Neural crest cell (in vitro differentiated cells): ENCODE measurements around the gene OCSTAMP. TPM values are rescaled to one million over a fixed set of nuclear protein-coding genes. Genes with fewer than 3 reads are reported as not detected.

ENCODE experiments used
- DNase-seq: peaks from one replicate; pipeline ENCODE4 v3.0.0; 2021; ENCODE audit warnings: low read depth, mixed read lengths, low spot score
- H3K27ac Mint-ChIP-seq: one replicate; pipeline ENCODE4 v1.8.0; 2021; ENCODE audit warnings: mild to moderate bottlenecking, mixed read lengths; ENCODE audit not compliant: unreplicated experiment
- H3K27me3 Mint-ChIP-seq: 2 replicates; pipeline ENCODE4 v1.8.0; 2021; ENCODE audit warnings: low read depth, mild to moderate bottlenecking, mixed read lengths
- H3K36me3 Mint-ChIP-seq: 2 replicates; pipeline ENCODE4 v1.8.0; 2021; ENCODE audit warnings: low read depth, mild to moderate bottlenecking, mixed read lengths
- H3K4me1 Mint-ChIP-seq: 2 replicates; pipeline ENCODE4 v1.8.0; 2021; ENCODE audit warnings: mixed read lengths
- H3K4me3 Mint-ChIP-seq: one replicate; pipeline ENCODE4 v1.8.0; 2021; ENCODE audit warnings: mild to moderate bottlenecking, mixed read lengths
- H3K9me3 Mint-ChIP-seq: 2 replicates; pipeline ENCODE4 v1.8.0; 2021; ENCODE audit warnings: mixed read lengths
- total RNA-seq: library from RNA; stranded (reverse); gene quantifications from 2 replicates; pipeline ENCODE4 v1.2.1, GENCODE V29; 2021
- TF ChIP-seq, protein P1 (sequence below): fragments of 200-600 bp; sonication (generic); conservative IDR thresholded peaks from 2 replicates; pipeline ENCODE4 v1.5.0; 2021; ENCODE audit warnings: antibody characterized with exemption, mild to moderate bottlenecking

OCSTAMP gene
- total RNA-seq, 1 donor from 2014 or later = 0.26 TPM

DNA sequence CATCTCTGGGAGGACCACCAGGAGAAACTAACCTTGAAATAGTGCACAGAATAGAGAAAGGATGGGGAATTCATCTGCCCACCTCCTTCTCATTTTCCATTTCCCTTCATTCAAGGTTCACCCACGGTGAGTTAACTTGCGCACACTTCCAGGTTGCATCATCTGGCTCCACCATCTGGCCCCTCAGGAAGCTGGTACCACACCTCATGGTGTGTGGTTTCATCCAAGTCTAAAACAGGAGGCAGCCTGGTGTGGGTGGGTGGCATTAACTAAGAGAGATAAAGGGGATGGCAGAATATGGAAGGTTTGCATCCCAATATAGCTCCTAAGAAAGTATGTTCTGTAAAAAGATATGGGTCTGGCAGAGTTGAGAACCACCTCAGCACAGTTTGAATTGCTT lies 40.9 kb downstream of the OCSTAMP start:
- H3K9me3 Mint-ChIP-seq = peaks cover 28% of the 10 kb centered on the region
- H3K4me1 Mint-ChIP-seq = peaks cover 20% of the 10 kb centered on the region
- H3K4me3 Mint-ChIP-seq = no peak overlapping the region
- TF ChIP-seq, protein P1, sequence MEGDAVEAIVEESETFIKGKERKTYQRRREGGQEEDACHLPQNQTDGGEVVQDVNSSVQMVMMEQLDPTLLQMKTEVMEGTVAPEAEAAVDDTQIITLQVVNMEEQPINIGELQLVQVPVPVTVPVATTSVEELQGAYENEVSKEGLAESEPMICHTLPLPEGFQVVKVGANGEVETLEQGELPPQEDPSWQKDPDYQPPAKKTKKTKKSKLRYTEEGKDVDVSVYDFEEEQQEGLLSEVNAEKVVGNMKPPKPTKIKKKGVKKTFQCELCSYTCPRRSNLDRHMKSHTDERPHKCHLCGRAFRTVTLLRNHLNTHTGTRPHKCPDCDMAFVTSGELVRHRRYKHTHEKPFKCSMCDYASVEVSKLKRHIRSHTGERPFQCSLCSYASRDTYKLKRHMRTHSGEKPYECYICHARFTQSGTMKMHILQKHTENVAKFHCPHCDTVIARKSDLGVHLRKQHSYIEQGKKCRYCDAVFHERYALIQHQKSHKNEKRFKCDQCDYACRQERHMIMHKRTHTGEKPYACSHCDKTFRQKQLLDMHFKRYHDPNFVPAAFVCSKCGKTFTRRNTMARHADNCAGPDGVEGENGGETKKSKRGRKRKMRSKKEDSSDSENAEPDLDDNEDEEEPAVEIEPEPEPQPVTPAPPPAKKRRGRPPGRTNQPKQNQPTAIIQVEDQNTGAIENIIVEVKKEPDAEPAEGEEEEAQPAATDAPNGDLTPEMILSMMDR = no peak
- H3K27me3 Mint-ChIP-seq = no peaks in the 10 kb centered on the region
- H3K36me3 Mint-ChIP-seq = peaks cover 58% of the 10 kb centered on the region
- no peak overlapping the region for H3K27ac Mint-ChIP-seq
- no peak for DNase-seq

DNA sequence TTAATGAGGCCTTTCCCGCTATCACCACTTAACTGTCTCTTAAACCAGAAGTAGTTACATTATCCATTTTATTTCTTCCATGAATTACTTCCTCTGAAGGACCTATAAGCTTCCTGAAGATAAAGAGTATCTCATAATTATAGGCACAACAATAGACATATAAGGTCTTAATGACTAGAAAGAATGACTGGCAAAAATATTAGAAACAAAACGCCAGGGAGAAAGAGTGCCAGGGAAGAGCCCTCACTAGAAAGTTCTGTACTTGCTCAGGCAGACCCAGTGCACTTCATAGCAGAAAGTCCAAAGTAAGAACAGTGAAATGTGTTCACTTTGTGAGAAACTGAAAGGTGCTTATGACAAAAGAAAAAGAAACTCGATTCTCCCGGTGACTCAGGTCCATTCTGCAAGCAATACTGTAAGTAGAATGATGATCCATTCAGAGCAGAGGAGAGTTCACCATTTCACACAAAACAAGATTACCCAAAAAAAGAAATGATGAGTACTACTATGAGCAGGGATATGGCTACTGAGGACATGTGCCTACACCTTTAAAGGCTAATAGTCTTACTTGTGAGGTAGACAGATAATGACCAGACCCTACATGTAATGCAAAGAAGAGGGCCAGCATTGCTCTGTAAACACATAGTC lies 42.6 kb downstream of the OCSTAMP start:
- H3K4me3 Mint-ChIP-seq = no peak overlapping the region
- no peak for DNase-seq
- no peak overlapping the region for H3K27ac Mint-ChIP-seq
- H3K4me1 Mint-ChIP-seq = peaks cover 11% of the 10 kb centered on the region
- TF ChIP-seq, protein P1 = no peak
- peaks cover 41% of the 10 kb centered on the region for H3K9me3 Mint-ChIP-seq
- H3K36me3 Mint-ChIP-seq = peaks cover 74% of the 10 kb centered on the region
- no peaks in the 10 kb centered on the region for H3K27me3 Mint-ChIP-seq

DNA sequence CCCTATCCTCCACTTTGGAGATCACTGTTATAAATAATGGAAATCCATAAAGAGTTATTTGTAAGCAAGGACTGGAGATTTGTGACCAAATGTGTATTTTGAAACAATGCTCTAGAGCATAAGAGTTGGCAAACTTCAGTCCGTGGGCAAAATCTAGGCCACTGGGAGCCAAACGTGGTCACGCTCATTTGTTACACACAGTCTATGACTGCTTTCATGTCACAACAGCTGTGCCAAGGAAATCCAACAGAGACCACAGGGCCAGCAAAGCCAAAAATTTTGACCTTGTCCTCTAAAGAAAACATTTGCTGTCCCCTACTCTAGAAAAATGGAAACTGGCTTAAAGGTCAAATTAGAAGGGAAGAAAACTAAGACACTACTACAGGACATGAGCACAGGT lies 44.9 kb downstream of the OCSTAMP start:
- DNase-seq = no peak
- H3K27me3 Mint-ChIP-seq = no peaks in the 10 kb centered on the region
- no peak overlapping the region for H3K27ac Mint-ChIP-seq
- H3K4me3 Mint-ChIP-seq = no peak overlapping the region
- H3K36me3 Mint-ChIP-seq = peaks cover 83% of the 10 kb centered on the region
- TF ChIP-seq, protein P1 = no peak
- peaks cover 4% of the 10 kb centered on the region for H3K4me1 Mint-ChIP-seq
- H3K9me3 Mint-ChIP-seq = peaks cover 54% of the 10 kb centered on the region

DNA sequence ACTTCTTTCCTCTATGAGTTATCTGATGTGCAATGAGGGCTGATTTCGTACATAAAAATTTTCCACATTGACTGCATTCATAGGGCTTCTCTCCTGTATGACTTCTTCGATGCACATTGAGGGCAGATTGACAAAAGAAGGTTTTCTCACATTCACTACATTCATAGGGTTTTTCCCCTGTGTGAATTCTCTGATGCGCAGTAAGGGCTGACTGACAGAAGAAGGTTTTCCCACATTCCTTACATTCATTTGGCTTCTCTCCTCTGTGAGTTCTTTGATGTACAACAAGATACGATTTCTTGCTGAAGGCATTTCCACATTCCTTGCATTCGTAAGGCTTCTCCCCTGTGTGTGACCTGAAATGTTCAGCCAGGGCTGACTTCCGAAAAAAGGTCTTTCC lies 48.5 kb downstream of the OCSTAMP start:
- TF ChIP-seq, protein P1 = no peak
- no peaks in the 10 kb centered on the region for H3K4me1 Mint-ChIP-seq
- H3K36me3 Mint-ChIP-seq = peaks cover 88% of the 10 kb centered on the region
- H3K27me3 Mint-ChIP-seq = no peaks in the 10 kb centered on the region
- H3K9me3 Mint-ChIP-seq = peaks cover 54% of the 10 kb centered on the region
- no peak overlapping the region for H3K4me3 Mint-ChIP-seq
- H3K27ac Mint-ChIP-seq = no peak overlapping the region
- no peak for DNase-seq

DNA sequence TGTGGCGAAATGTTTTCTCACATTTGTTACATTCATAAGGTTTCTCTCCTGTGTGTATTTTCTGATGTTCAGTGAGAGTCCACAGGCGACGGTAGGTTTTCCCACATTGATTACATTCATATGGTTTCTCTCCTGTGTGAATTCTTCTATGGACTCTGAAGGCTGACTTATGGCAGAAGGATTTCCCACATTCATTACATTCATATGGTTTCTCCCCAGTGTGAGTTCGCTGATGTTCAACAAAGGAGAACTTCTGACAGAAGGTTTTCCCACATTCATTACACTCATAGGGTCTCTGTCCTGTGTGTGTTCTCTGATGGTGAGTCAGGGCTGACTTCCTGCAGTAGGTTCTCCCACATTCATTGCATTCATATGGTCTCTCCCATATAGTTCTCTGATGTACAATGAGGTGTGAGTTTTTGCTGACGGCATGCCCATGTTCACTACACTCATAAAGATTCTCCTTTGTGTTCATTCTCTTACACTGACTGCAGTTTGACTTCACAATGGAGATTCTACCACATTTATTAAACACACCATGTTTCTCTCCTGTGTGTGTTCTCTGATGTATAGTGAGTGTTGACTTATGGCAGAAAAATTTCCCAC lies 49.0 kb downstream of the OCSTAMP start:
- peaks cover 59% of the 10 kb centered on the region for H3K9me3 Mint-ChIP-seq
- no peak overlapping the region for H3K27ac Mint-ChIP-seq
- peaks cover 90% of the 10 kb centered on the region for H3K36me3 Mint-ChIP-seq

More for the DNA sequence above, 49.0 kb downstream of the OCSTAMP start:
- no peak overlapping the region for H3K4me3 Mint-ChIP-seq
- TF ChIP-seq, protein P1 = no peak
- no peaks in the 10 kb centered on the region for H3K4me1 Mint-ChIP-seq
- H3K27me3 Mint-ChIP-seq = no peaks in the 10 kb centered on the region
- no peak for DNase-seq
